Measurements from ENCODE around the gene PPARA. TPM values are rescaled to one million over a fixed set of nuclear protein-coding genes. Genes with fewer than 3 reads are reported as not detected.

PPARA gene
- total RNA-seq, 4 donors from 2014 or later: 26.9 to 41.9 (median 37.4) TPM

DNA sequence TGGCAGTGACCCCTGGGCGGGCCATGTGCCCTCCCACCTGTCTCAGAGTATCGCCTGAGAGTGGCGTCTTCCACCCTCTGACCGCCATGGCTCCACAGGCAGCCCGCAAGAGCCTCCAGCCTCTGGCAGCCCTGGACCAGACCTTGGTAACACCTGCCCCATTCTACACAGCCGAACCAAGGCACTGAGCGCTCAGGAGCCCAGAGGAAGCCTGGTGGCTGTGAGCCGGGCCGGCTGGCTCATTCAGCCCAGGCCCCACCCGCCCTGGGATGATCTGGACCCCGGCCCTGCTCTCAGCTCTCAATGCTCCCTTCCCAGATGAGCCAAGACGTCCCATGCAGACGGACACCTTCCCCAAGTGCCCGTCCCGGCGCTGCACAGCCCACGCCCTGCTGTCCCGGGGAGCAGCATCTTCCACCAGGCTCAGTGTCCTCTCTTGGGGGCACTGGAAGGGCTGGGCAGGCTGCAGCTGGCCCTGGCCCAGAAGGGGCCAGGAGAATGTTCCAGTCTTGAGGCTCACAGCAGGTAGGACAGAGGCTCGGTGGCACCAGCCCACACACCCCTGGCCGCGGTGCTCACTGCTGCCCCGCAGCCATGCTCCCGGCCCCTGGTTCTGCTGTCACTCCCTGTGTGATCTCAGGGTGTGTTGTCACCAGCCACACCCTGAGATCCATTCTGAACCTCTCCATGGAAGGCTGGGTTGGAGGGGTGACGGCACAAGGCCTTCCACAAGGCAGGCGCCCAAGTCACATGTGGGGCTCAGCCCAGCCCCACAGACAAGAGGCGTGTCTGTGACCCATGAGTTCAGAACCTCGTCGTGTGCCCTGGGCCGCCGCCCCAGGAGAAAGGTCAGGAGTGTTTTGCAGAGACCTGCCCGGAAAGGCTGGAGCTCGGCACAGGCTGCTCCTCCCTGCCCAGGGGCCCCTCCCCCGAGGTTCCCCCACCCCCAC is 24.2 kb upstream of the PPARA start:
- Histone ChIP-seq H3K9me3 (no peaks in the 10 kb centered on the region), H3K36me3 (no peaks in the 10 kb centered on the region), H3K4me3 (replicated peaks in 1 of 3) (no peak overlapping the region), H3K4me1 (peaks cover 0 to 12% of the 10 kb centered on the region in 2 donors), H3K27me3 (no peaks in the 10 kb centered on the region), H3K27ac (no peak overlapping the region)
- WGBS, 2 donors: 84 to 88% methylated on average over 6 to 18 of the region's 33 CpGs
- intact Hi-C loops (cut with DNase I): loop anchor here (2.0 to 10.0 kb wide), 2 partner anchors 189 to 419 kb away; no protein-coding TSS in a partner anchor
- no peak for DNase-seq
- TF ChIP-seq POLR2A (IDR thresholded peaks at IDR 0.05) (no peak), CTCF (IDR thresholded peaks at IDR 0.05) (no peak)

DNA sequence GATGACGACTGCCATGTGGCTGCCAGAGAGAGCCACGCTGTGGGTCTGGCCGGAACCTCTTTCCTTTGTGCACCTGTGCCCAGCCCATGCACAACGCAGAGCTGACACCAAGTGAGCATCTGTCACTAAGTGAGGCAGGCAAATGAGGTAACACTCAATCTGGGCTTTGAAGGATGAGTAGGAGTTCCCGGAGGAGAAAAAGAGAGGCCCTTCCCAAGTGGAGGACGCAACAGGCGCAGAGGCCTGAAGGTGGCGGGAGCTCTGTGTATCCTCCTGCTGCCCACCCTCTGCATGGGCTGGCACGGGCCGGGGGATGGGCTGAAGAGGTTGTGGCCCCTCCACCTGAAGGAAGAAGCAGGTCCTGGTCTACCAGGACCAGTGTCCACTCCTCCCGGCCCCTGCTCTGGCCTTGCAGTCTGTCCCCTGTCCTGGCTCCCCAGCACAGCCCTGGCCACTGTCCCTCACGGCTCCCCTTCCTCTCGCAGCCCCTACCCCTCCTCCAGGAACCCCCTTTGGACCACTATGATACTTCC is 23.4 kb upstream of the PPARA start:
- no peak for TF ChIP-seq POLR2A (IDR thresholded peaks at IDR 0.05)
- TF ChIP-seq CTCF (IDR thresholded peaks at IDR 0.05): no peak
- H3K4me1 ChIP-seq: peaks cover 0 to 12% of the 10 kb centered on the region in 2 donors
- DNase-seq: no peak
- no peaks in the 10 kb centered on the region for H3K36me3 ChIP-seq
- no peaks in the 10 kb centered on the region for H3K27me3 ChIP-seq
- H3K9me3 ChIP-seq: no peaks in the 10 kb centered on the region
- no peak overlapping the region for H3K4me3 ChIP-seq (replicated peaks in 1 of 3)
- intact Hi-C loops (cut with DNase I): loop anchor here (10.0 kb wide), 1 partner anchor 418 kb away; no protein-coding TSS in a partner anchor
- WGBS, 2 donors: 91 to 93% methylated on average over 13 of the region's 13 CpGs
- H3K27ac ChIP-seq: no peak overlapping the region

DNA sequence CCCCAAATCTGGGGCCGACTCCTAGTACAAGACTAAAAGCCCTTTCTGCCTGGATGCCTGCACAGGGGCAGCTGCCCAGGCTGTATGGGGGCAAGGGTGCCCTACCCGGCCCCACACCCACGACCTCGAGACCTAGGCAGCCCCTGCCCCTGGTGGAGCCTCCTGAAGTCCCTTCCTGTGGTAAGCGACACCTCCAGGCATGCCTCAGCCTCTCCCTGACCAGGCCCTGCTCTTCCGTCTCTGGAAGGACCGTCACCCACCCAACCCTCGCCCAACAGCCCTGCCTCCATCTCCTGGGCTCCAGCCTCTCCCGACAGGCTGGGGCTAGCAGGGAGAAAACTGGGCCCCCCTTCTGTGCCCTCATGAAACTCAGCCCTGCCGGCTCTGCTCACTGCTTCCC is 22.8 kb upstream of the PPARA start:
- no peak overlapping the region for H3K27ac ChIP-seq
- H3K27me3 ChIP-seq: no peaks in the 10 kb centered on the region
- peaks cover 0 to 10% of the 10 kb centered on the region in 2 donors for H3K4me1 ChIP-seq
- intact Hi-C loops (cut with DNase I): loop anchor here (10.0 kb wide), 1 partner anchor 417 kb away; no protein-coding TSS in a partner anchor
- no peak overlapping the region for H3K4me3 ChIP-seq (replicated peaks in 1 of 3)
- 89 to 95% methylated on average over 9 to 10 of the region's 10 CpGs for WGBS, 2 donors
- H3K9me3 ChIP-seq: no peaks in the 10 kb centered on the region
- no peak for TF ChIP-seq CTCF (IDR thresholded peaks at IDR 0.05)
- TF ChIP-seq POLR2A (IDR thresholded peaks at IDR 0.05): no peak
- H3K36me3 ChIP-seq: no peaks in the 10 kb centered on the region
- no peak for DNase-seq

DNA sequence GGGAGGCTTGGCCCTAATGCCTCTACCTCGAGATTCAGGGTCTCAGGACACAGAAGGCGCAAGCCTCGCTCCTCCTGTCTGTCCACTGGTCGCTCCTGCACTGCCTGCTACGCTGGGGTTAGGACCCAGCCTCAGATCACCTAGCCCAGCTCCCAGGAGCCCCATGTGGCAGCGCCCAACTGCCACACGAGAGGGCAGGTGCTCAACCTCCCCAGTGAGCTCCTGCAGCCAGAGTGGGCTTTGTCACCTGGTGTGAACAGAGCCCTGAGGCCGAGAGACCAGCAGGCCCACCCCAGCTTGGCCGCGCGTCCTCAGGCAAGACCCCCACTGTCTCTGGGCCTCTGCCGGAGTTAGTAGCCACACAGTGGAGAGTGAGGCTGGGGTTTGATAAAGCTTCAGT is 21.7 kb upstream of the PPARA start:
- no peak overlapping the region for H3K27ac ChIP-seq
- WGBS, 2 donors: 94 to 95% methylated on average over 5 to 11 of the region's 12 CpGs

More for the DNA sequence above, 21.7 kb upstream of the PPARA start:
- Histone ChIP-seq H3K4me3 (replicated peaks in 1 of 3) (no peak overlapping the region), H3K9me3 (no peaks in the 10 kb centered on the region), H3K4me1 (peaks cover 0 to 8% of the 10 kb centered on the region in 2 donors), H3K36me3 (no peaks in the 10 kb centered on the region), H3K27me3 (no peaks in the 10 kb centered on the region)
- TF ChIP-seq POLR2A (IDR thresholded peaks at IDR 0.05): no peak
- no peak for TF ChIP-seq CTCF (IDR thresholded peaks at IDR 0.05)
- intact Hi-C loops (cut with DNase I): loop anchor here (10.0 kb wide), 1 partner anchor 416 kb away; no protein-coding TSS in a partner anchor
- DNase-seq: no peak
